HCT116 (cell line): ENCODE data around the gene SLC5A4.

Experiments used
- CBX3 ChIP-seq: IDR thresholded peaks from 2 replicates; pipeline ENCODE4 v1.6.1; 2012; ENCODE audit warnings: low read depth
- CEBPB ChIP-seq: IDR thresholded peaks from 2 replicates; pipeline ENCODE4 v1.6.1; 2012; ENCODE audit warnings: low read depth
- EGR1 ChIP-seq: IDR thresholded peaks from 2 replicates; pipeline ENCODE4 v1.6.1; 2012; ENCODE audit warnings: low read depth
- EZH2 ChIP-seq: fragments of 200-600 bp; sonication (generic); IDR thresholded peaks from 2 replicates; pipeline ENCODE4 v1.6.1; 2017; ENCODE audit warnings: antibody characterized with exemption, mixed run types
- EZH2phosphoT487 ChIP-seq: fragments of 200-600 bp; IDR thresholded peaks from 2 replicates; pipeline ENCODE4 v1.6.1; 2018; ENCODE audit warnings: antibody characterized with exemption, borderline replicate concordance
- POLR2A ChIP-seq: IDR thresholded peaks from 2 replicates; pipeline ENCODE4 v1.7.0; 2011; ENCODE audit warnings: borderline replicate concordance; ENCODE audit not compliant: insufficient read depth, insufficient read length; ENCODE audit errors: extremely low read depth
- POLR2AphosphoS5 ChIP-seq: IDR thresholded peaks from 2 replicates; pipeline ENCODE4 v1.6.1; 2011; ENCODE audit warnings: mild to moderate bottlenecking, low read depth, low read length, moderate library complexity
- SIN3A ChIP-seq: IDR thresholded peaks from 2 replicates; pipeline ENCODE4 v1.6.1; 2012; ENCODE audit warnings: low read depth
- SP1 ChIP-seq: IDR thresholded peaks from 2 replicates; pipeline ENCODE4 v1.6.1; 2012; ENCODE audit warnings: low read depth
- YY1 ChIP-seq: IDR thresholded peaks from 2 replicates; pipeline ENCODE4 v1.6.1; 2011; ENCODE audit warnings: low read length, low read depth, moderate library complexity, mild to moderate bottlenecking; ENCODE audit not compliant: insufficient replicate concordance; ENCODE audit errors: extremely low read depth
- ZBTB33 ChIP-seq: IDR thresholded peaks from 2 replicates; pipeline ENCODE4 v1.6.1; 2011; ENCODE audit warnings: mild to moderate bottlenecking, low read length, moderate library complexity; ENCODE audit not compliant: insufficient replicate concordance; ENCODE audit errors: extremely low read depth
- ZFX ChIP-seq: fragments of 450-650 bp; IDR thresholded peaks from 2 replicates; pipeline ENCODE4 v1.6.1; 2017
- TF ChIP-seq, protein P1 (sequence below), 3 experiments: fragments of 200-600 bp in 1 of 3; sonication (generic) in 1 of 3; IDR thresholded peaks in 2 of 3; conservative IDR thresholded peaks in 1 of 3; 2 replicates each; pipeline ENCODE4 v1.5.1; 2012 to 2017; ENCODE audit warnings: low read depth in 2 of 3, low read length in 2 of 3, antibody characterized with exemption in 1 of 3, borderline replicate concordance in 1 of 3, control low read depth in 1 of 3, mild to moderate bottlenecking in 1 of 3, mixed read lengths in 1 of 3, mixed run types in 1 of 3, moderate library complexity in 1 of 3; ENCODE audit not compliant: insufficient read depth in 1 of 3
- TF ChIP-seq, protein P2 (sequence below): IDR thresholded peaks from 2 replicates; pipeline ENCODE4 v1.6.1; 2012; ENCODE audit warnings: low read depth

- no peak for TF ChIP-seq POLR2A
- TF ChIP-seq POLR2AphosphoS5 = no peak
- TF ChIP-seq, protein P1, sequence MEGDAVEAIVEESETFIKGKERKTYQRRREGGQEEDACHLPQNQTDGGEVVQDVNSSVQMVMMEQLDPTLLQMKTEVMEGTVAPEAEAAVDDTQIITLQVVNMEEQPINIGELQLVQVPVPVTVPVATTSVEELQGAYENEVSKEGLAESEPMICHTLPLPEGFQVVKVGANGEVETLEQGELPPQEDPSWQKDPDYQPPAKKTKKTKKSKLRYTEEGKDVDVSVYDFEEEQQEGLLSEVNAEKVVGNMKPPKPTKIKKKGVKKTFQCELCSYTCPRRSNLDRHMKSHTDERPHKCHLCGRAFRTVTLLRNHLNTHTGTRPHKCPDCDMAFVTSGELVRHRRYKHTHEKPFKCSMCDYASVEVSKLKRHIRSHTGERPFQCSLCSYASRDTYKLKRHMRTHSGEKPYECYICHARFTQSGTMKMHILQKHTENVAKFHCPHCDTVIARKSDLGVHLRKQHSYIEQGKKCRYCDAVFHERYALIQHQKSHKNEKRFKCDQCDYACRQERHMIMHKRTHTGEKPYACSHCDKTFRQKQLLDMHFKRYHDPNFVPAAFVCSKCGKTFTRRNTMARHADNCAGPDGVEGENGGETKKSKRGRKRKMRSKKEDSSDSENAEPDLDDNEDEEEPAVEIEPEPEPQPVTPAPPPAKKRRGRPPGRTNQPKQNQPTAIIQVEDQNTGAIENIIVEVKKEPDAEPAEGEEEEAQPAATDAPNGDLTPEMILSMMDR (IDR thresholded peaks at IDR 0.05 in 2 of 3, conservative IDR thresholded peaks at IDR 0.05 in 1 of 3; ENCODE audit: borderline replicate concordance in 1 of 3, insufficient read depth in 1 of 3, low read depth in 2 of 3, low read length in 2 of 3) = no peak
- no peak for TF ChIP-seq SIN3A
- no peak for TF ChIP-seq ZFX
- TF ChIP-seq CEBPB = no peak
- TF ChIP-seq ZBTB33 = no peak
- TF ChIP-seq EZH2phosphoT487 = no peak
- TF ChIP-seq, protein P2, sequence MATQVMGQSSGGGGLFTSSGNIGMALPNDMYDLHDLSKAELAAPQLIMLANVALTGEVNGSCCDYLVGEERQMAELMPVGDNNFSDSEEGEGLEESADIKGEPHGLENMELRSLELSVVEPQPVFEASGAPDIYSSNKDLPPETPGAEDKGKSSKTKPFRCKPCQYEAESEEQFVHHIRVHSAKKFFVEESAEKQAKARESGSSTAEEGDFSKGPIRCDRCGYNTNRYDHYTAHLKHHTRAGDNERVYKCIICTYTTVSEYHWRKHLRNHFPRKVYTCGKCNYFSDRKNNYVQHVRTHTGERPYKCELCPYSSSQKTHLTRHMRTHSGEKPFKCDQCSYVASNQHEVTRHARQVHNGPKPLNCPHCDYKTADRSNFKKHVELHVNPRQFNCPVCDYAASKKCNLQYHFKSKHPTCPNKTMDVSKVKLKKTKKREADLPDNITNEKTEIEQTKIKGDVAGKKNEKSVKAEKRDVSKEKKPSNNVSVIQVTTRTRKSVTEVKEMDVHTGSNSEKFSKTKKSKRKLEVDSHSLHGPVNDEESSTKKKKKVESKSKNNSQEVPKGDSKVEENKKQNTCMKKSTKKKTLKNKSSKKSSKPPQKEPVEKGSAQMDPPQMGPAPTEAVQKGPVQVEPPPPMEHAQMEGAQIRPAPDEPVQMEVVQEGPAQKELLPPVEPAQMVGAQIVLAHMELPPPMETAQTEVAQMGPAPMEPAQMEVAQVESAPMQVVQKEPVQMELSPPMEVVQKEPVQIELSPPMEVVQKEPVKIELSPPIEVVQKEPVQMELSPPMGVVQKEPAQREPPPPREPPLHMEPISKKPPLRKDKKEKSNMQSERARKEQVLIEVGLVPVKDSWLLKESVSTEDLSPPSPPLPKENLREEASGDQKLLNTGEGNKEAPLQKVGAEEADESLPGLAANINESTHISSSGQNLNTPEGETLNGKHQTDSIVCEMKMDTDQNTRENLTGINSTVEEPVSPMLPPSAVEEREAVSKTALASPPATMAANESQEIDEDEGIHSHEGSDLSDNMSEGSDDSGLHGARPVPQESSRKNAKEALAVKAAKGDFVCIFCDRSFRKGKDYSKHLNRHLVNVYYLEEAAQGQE = no peak
- TF ChIP-seq SP1 = no peak
- TF ChIP-seq YY1 = no peak
- no peak for TF ChIP-seq EZH2
- no peak for TF ChIP-seq EGR1
- TF ChIP-seq CBX3 = no peak
Measured at GRCh38 chr22:32240461-32240860, 14.7 kb downstream of the SLC5A4 start.
